ENCODE results near the gene ITGB3. TPM values are rescaled to one million over a fixed set of nuclear protein-coding genes. Genes with fewer than 3 reads are reported as not detected.

Gene ITGB3
- total and polyA plus RNA-seq, 7 experiments from 2014 or later = 0.41 to 6.4 (median 0.56) TPM; not detected in 4

DNA sequence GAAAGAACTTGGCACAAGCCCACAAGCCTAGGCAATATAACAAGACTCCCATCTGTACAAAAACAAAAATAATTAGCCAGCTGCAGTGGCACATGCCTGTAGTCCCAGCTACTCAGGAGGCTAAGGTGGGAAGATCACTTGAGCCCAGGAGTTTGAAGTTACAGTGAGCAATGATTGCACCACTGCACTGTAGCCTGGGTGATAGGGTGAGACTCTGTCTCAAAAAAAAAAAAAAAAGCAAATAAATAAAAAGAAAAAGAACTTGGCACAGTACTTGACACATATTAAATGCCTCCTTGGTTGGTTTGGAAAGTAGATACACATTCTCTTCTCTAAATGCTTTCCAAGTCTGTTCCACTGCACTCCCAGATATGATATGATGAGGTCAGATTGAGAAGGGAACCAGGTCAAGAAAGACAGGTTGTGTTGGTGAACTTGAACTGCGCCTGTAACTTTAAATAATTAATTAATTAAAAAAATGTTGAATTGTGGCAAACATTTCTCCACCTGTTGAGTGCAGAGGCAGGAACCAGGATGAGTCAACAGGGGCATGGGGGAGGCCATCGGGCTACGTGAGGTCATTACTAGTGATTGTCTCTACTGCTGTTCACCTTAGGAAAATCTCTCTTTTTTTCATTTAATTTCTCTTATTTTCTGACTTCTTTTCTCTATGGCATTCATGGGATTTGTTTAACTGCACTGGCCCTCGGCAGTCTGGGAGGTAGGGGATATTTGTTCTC lies 44.2 kb downstream of the ITGB3 start:
- Mint-ChIP-seq H3K36me3 (peaks cover 0 to 14% (median 6%) of the 10 kb centered on the region in 5 donors), H3K9me3 (peaks cover 0 to 17% (median 9%) of the 10 kb centered on the region in 11 donors), H3K27ac (no peak overlapping the region), H3K27me3 (peaks cover 0 to 10% (median 7%) of the 10 kb centered on the region in 5 donors), H3K4me3 (no peak overlapping the region), H3K4me1 (peaks cover 0 to 4% (median 0%) of the 10 kb centered on the region in 7 donors)
- DNase-seq (no peak), ATAC-seq (no peak)
- Histone ChIP-seq H3K27ac (ENCODE audit: low read depth, low read length) (no peak overlapping the region), H3K4me3 (ENCODE audit: low read length) (no peak overlapping the region), H3K27me3 (ENCODE audit: control insufficient read depth in 2 of 2, insufficient read depth in 2 of 2, low read length in 2 of 2) (no peaks in the 10 kb centered on the region), H3K36me3 (ENCODE audit: control insufficient read depth in 2 of 3, insufficient read depth in 3 of 3, low read length in 3 of 3) (no peaks in the 10 kb centered on the region), H3K9me3 (ENCODE audit: control insufficient read depth in 2 of 3, low read length in 3 of 3) (peaks cover 0 to 7% (median 0%) of the 10 kb centered on the region in 3 experiments), H3K4me1 (ENCODE audit: control insufficient read depth in 2 of 2, insufficient read depth in 2 of 2, low read length in 2 of 2) (no peaks in the 10 kb centered on the region)
- intact Hi-C loops (cut with micrococcal nuclease) = no loop called here
- POLR2A ChIA-PET = interaction anchor here (0.7 kb wide), 1 partner anchor 1459 kb away, joined by 4 read pairs; no protein-coding TSS in a partner anchor
- CTCF ChIA-PET = interaction anchor here (0.6 kb wide), 1 partner anchor 18 kb away, joined by 4 read pairs; no protein-coding TSS in a partner anchor

- H3K4me1 Mint-ChIP-seq = peaks cover 0 to 4% (median 0%) of the 10 kb centered on the region in 7 donors
- ChIA-PET CTCF (interaction anchor here (0.6 kb wide), 1 partner anchor 26 kb away, joined by 3 read pairs; no protein-coding TSS in a partner anchor), POLR2A (no interaction called here)
- Histone ChIP-seq H3K27me3 (ENCODE audit: control insufficient read depth in 2 of 2, insufficient read depth in 2 of 2, low read length in 2 of 2) (no peaks in the 10 kb centered on the region), H3K4me3 (ENCODE audit: low read length) (no peak overlapping the region), H3K36me3 (ENCODE audit: control insufficient read depth in 2 of 3, insufficient read depth in 3 of 3, low read length in 3 of 3) (no peaks in the 10 kb centered on the region), H3K4me1 (ENCODE audit: control insufficient read depth in 2 of 2, insufficient read depth in 2 of 2, low read length in 2 of 2) (no peaks in the 10 kb centered on the region), H3K9me3 (ENCODE audit: control insufficient read depth in 2 of 3, low read length in 3 of 3) (peaks cover 0 to 7% (median 0%) of the 10 kb centered on the region in 3 experiments), H3K27ac (ENCODE audit: low read depth, low read length) (no peak overlapping the region)
- peaks cover 0 to 20% (median 10%) of the 10 kb centered on the region in 11 donors for H3K9me3 Mint-ChIP-seq
- ATAC-seq (no peak), DNase-seq (no peak)
- no peak overlapping the region for H3K4me3 Mint-ChIP-seq
- intact Hi-C loops (cut with micrococcal nuclease) = no loop called here
- peaks cover 0 to 10% (median 7%) of the 10 kb centered on the region in 5 donors for H3K27me3 Mint-ChIP-seq
- H3K36me3 Mint-ChIP-seq = peaks cover 0 to 14% (median 6%) of the 10 kb centered on the region in 5 donors
- H3K27ac Mint-ChIP-seq = no peak overlapping the region
Observed at GRCh38 chr17:47298712-47299111, 45.1 kb downstream of the ITGB3 start.

- Histone ChIP-seq H3K27me3 (ENCODE audit: control insufficient read depth in 2 of 2, insufficient read depth in 2 of 2, low read length in 2 of 2) (no peaks in the 10 kb centered on the region), H3K9me3 (ENCODE audit: control insufficient read depth in 2 of 3, low read length in 3 of 3) (peaks cover 0 to 7% (median 0%) of the 10 kb centered on the region in 3 experiments), H3K36me3 (ENCODE audit: control insufficient read depth in 2 of 3, insufficient read depth in 3 of 3, low read length in 3 of 3) (no peaks in the 10 kb centered on the region), H3K4me3 (ENCODE audit: low read length) (no peak overlapping the region), H3K4me1 (ENCODE audit: control insufficient read depth in 2 of 2, insufficient read depth in 2 of 2, low read length in 2 of 2) (no peaks in the 10 kb centered on the region), H3K27ac (ENCODE audit: low read depth, low read length) (no peak overlapping the region)
- DNase-seq (no peak), ATAC-seq (no peak)
- POLR2A ChIA-PET = no interaction called here
- Mint-ChIP-seq H3K27ac (no peak overlapping the region), H3K4me3 (no peak overlapping the region), H3K36me3 (peaks cover 0 to 14% (median 6%) of the 10 kb centered on the region in 5 donors), H3K27me3 (peaks cover 0 to 10% (median 3%) of the 10 kb centered on the region in 5 donors), H3K4me1 (peaks cover 0 to 4% (median 0%) of the 10 kb centered on the region in 7 donors), H3K9me3 (peaks cover 0 to 20% (median 10%) of the 10 kb centered on the region in 11 donors)
- intact Hi-C loops (cut with micrococcal nuclease) = no loop called here
- CTCF ChIA-PET = no interaction called here
Observed at GRCh38 chr17:47299239-47299910, 45.7 kb downstream of the ITGB3 start.

- no peak overlapping the region for H3K4me3 ChIP-seq (ENCODE audit: low read length)
- Mint-ChIP-seq H3K4me1 (peaks cover 6 to 11% (median 8%) of the 10 kb centered on the region in 7 donors), H3K36me3 (peaks cover 0 to 14% (median 6%) of the 10 kb centered on the region in 5 donors), H3K4me3 (no peak overlapping the region), H3K27ac (no peak overlapping the region), H3K27me3 (peaks cover 0 to 6% (median 0%) of the 10 kb centered on the region in 5 donors), H3K9me3 (peaks cover 0 to 20% (median 10%) of the 10 kb centered on the region in 11 donors)
- H3K36me3 ChIP-seq (ENCODE audit: control insufficient read depth in 2 of 3, insufficient read depth in 3 of 3, low read length in 3 of 3) = no peaks in the 10 kb centered on the region
- CTCF ChIA-PET = no interaction called here
- H3K27ac ChIP-seq (ENCODE audit: low read depth, low read length) = no peak overlapping the region
- no peaks in the 10 kb centered on the region for H3K4me1 ChIP-seq (ENCODE audit: control insufficient read depth in 2 of 2, insufficient read depth in 2 of 2, low read length in 2 of 2)
- DNase-seq = no peak
- POLR2A ChIA-PET = no interaction called here
- ATAC-seq = no peak
- H3K9me3 ChIP-seq (ENCODE audit: control insufficient read depth in 2 of 3, low read length in 3 of 3) = peaks cover 0 to 7% (median 0%) of the 10 kb centered on the region in 3 experiments
- intact Hi-C loops (cut with micrococcal nuclease) = no loop called here
- no peaks in the 10 kb centered on the region for H3K27me3 ChIP-seq (ENCODE audit: control insufficient read depth in 2 of 2, insufficient read depth in 2 of 2, low read length in 2 of 2)
Observed at GRCh38 chr17:47300718-47301117, 47.1 kb downstream of the ITGB3 start.

- Mint-ChIP-seq H3K4me1 (peaks cover 6 to 11% (median 8%) of the 10 kb centered on the region in 7 donors), H3K27ac (no peak overlapping the region), H3K27me3 (peaks cover 0 to 6% (median 0%) of the 10 kb centered on the region in 5 donors), H3K4me3 (no peak overlapping the region), H3K9me3 (peaks cover 0 to 20% (median 10%) of the 10 kb centered on the region in 11 donors), H3K36me3 (peaks cover 0 to 14% (median 6%) of the 10 kb centered on the region in 5 donors)
- no peak overlapping the region for H3K27ac ChIP-seq (ENCODE audit: low read depth, low read length)
- POLR2A ChIA-PET = no interaction called here
- H3K9me3 ChIP-seq (ENCODE audit: control insufficient read depth in 2 of 3, low read length in 3 of 3) = peaks cover 0 to 7% (median 0%) of the 10 kb centered on the region in 3 experiments
- H3K27me3 ChIP-seq (ENCODE audit: control insufficient read depth in 2 of 2, insufficient read depth in 2 of 2, low read length in 2 of 2) = no peaks in the 10 kb centered on the region
- no peaks in the 10 kb centered on the region for H3K36me3 ChIP-seq (ENCODE audit: control insufficient read depth in 2 of 3, insufficient read depth in 3 of 3, low read length in 3 of 3)
- intact Hi-C loops (cut with micrococcal nuclease) = no loop called here
- DNase-seq (no peak), ATAC-seq (no peak)
- no peaks in the 10 kb centered on the region for H3K4me1 ChIP-seq (ENCODE audit: control insufficient read depth in 2 of 2, insufficient read depth in 2 of 2, low read length in 2 of 2)
- no peak overlapping the region for H3K4me3 ChIP-seq (ENCODE audit: low read length)
- CTCF ChIA-PET = interaction anchor here (1.0 kb wide), 1 partner anchor 14 kb away, joined by 3 read pairs; no protein-coding TSS in a partner anchor
Observed at GRCh38 chr17:47301161-47301560, 47.5 kb downstream of the ITGB3 start.

DNA sequence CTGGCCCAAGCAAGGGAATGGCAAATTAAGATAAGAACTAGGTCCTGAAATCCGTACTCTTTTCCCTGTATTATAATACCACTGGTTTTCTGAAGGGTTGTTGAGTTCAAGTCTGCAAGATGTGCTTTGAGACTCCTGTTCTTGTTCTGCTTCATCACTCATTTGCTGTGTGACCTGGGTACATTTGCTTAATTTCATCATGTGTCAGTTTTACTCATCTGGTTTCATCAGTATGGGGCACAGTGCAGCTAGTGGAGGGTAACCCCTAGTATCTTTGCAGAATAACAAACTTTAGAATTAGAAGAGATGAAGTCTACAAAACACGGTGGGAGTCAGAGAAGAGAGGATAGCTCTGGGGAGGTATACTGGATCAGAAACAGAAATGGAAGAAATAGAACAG lies 48.2 kb downstream of the ITGB3 start:
- Histone ChIP-seq H3K4me3 (ENCODE audit: low read length) (no peak overlapping the region), H3K4me1 (ENCODE audit: control insufficient read depth in 2 of 2, insufficient read depth in 2 of 2, low read length in 2 of 2) (no peaks in the 10 kb centered on the region), H3K36me3 (ENCODE audit: control insufficient read depth in 2 of 3, insufficient read depth in 3 of 3, low read length in 3 of 3) (no peaks in the 10 kb centered on the region), H3K9me3 (ENCODE audit: control insufficient read depth in 2 of 3, low read length in 3 of 3) (peaks cover 0 to 7% (median 0%) of the 10 kb centered on the region in 3 experiments), H3K27me3 (ENCODE audit: control insufficient read depth in 2 of 2, insufficient read depth in 2 of 2, low read length in 2 of 2) (no peaks in the 10 kb centered on the region), H3K27ac (ENCODE audit: low read depth, low read length) (no peak overlapping the region)
- intact Hi-C loops (cut with micrococcal nuclease) = no loop called here
- Mint-ChIP-seq H3K27me3 (peaks cover 0 to 6% (median 0%) of the 10 kb centered on the region in 5 donors), H3K4me1 (peaks cover 6 to 11% (median 8%) of the 10 kb centered on the region in 7 donors), H3K4me3 (no peak overlapping the region), H3K36me3 (peaks cover 0 to 14% (median 6%) of the 10 kb centered on the region in 5 donors), H3K9me3 (peaks cover 0 to 20% (median 10%) of the 10 kb centered on the region in 11 donors), H3K27ac (no peak overlapping the region)
- DNase-seq (no peak), ATAC-seq (no peak)
- POLR2A ChIA-PET = no interaction called here
- CTCF ChIA-PET = interaction anchor here (1.0 kb wide), 1 partner anchor 13 kb away, joined by 3 read pairs; no protein-coding TSS in a partner anchor
